HepG2 (cell line): ENCODE data around the gene SYS1. TPM values are rescaled to one million over a fixed set of nuclear protein-coding genes. Genes with fewer than 3 reads are reported as not detected.

Experiments used
- ASH2L ChIP-seq: fragments of 300-600, 200-600 bp; sonication (generic); IDR thresholded peaks from 2 replicates; pipeline ENCODE4 v1.7.0; 2017; ENCODE audit warnings: low read depth, mild to moderate bottlenecking, moderate library complexity, mixed read lengths, low read length; ENCODE audit not compliant: insufficient read length
- BHLHE40 ChIP-seq: IDR thresholded peaks from 2 replicates; pipeline ENCODE4 v1.6.1; 2011; ENCODE audit warnings: low read length, improper control_type of control experiment
- ELK4 ChIP-seq: sonication (generic); formaldehyde crosslinking; IDR thresholded peaks from 2 replicates; pipeline ENCODE4 v1.9.0; 2021; ENCODE audit warnings: missing genetic modification reagents, borderline replicate concordance
- HOXA5 ChIP-seq: sonication (generic); formaldehyde crosslinking; IDR thresholded peaks from 2 replicates; pipeline ENCODE4 v1.4.0; 2020; ENCODE audit warnings: missing genetic modification reagents
- IRF2 ChIP-seq: IDR thresholded peaks from 2 replicates; pipeline ENCODE4 v1.6.1; 2018; ENCODE audit warnings: missing genetic modification reagents, missing compliant biosample characterization
- KDM3A ChIP-seq: IDR thresholded peaks from 2 replicates; pipeline ENCODE4 v1.6.1; 2018; ENCODE audit warnings: low read depth, missing compliant biosample characterization
- MIER3 ChIP-seq: IDR thresholded peaks from 2 replicates; pipeline ENCODE4 v1.6.1; 2016; ENCODE audit warnings: missing compliant biosample characterization, borderline replicate concordance
- SIX1 ChIP-seq: sonication (generic); formaldehyde crosslinking; IDR thresholded peaks from 2 replicates; pipeline ENCODE4 v1.4.0; 2020; ENCODE audit warnings: missing genetic modification reagents, borderline replicate concordance
- THAP11 ChIP-seq: IDR thresholded peaks from 2 replicates; pipeline ENCODE4 v1.6.1; 2016; ENCODE audit warnings: missing biosample characterization, missing genetic modification reagents
- ZBTB44 ChIP-seq: sonication (generic); formaldehyde crosslinking; IDR thresholded peaks from 2 replicates; pipeline ENCODE4 v1.4.0; 2020; ENCODE audit warnings: missing genetic modification reagents
- ZFP36L2 ChIP-seq: sonication (generic); formaldehyde crosslinking; IDR thresholded peaks from 2 replicates; pipeline ENCODE4 v1.4.0; 2020; ENCODE audit warnings: missing genetic modification reagents
- ZNF142 ChIP-seq: sonication (generic); formaldehyde crosslinking; IDR thresholded peaks from 2 replicates; pipeline ENCODE4 v1.4.0; 2020; ENCODE audit warnings: missing genetic modification reagents
- ZNF44 ChIP-seq: sonication (generic); formaldehyde crosslinking; IDR thresholded peaks from 2 replicates; pipeline ENCODE4 v1.5.1; 2020; ENCODE audit warnings: mild to moderate bottlenecking, missing genetic modification reagents
- ZNF446 ChIP-seq: sonication (generic); formaldehyde crosslinking; IDR thresholded peaks from 2 replicates; pipeline ENCODE4 v1.5.0; 2020; ENCODE audit warnings: mild to moderate bottlenecking, missing genetic modification reagents
- ZNF737 ChIP-seq: sonication (generic); formaldehyde crosslinking; IDR thresholded peaks from 2 replicates; pipeline ENCODE4 v1.5.0; 2020; ENCODE audit warnings: missing genetic modification reagents, mild to moderate bottlenecking, borderline replicate concordance
- polyA plus RNA-seq, 8 experiments: library from polyadenylated mRNA; depleted of rRNA in 3 of 8; stranded (reverse) in 7 of 8; unstranded in 1 of 8; fragments of >200 nt; fragmentation: Illumina TruSeq in 4 of 8; extraction: Trizol in 4 of 8; gene quantifications; 2 replicates each; pipeline versions ENCODE4 v1.2.1 to v1.2.3, GENCODE V29; 2011 to 2016; ENCODE audit warnings: low read depth in 4 of 8, missing spikeins in 1 of 8, mixed read lengths in 1 of 8; ENCODE audit not compliant: insufficient read depth in 1 of 8
- total RNA-seq, 5 experiments: library from RNA; depleted of rRNA; stranded (reverse); fragments of >200 nt; fragmentation: Illumina TruSeq; extraction: Trizol; gene quantifications; 2 replicates each; pipeline ENCODE4 v1.2.3, GENCODE V29; 2016; ENCODE audit warnings: low read depth in 1 of 5
- TF ChIP-seq, protein P1 (sequence below): sonication (generic); formaldehyde crosslinking; IDR thresholded peaks from 2 replicates; pipeline ENCODE4 v1.9.0; 2022; ENCODE audit warnings: missing genetic modification reagents, mild to moderate bottlenecking, borderline replicate concordance

The SYS1 gene
- total and polyA plus RNA-seq, 2 of the 13 experiments (the other 11 are each of a cell fraction or from before 2014, with no cell fraction given), result 38.3 to 65.6 TPM

DNA sequence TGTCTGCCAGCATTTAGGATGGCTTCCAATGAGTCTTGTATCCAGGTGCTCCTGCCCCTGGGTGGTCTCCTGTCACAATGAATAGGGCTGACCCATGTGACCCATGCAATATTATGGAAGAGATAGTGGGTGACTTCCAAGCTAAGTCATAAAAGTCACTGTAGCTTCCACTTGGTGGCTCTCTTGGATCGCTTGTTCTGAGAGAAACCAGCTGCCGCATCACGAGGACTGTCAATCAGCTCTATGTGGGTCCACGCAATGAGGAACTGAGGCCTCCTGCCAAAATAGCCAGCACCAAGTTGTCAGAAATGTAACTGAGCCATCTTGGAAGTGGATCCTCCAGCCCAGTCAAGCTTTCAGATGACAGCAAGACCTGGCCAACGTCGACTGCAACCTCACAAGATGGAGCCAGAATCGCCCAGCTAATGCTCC lies 40.0 kb upstream of the SYS1 start (continued):
- TF ChIP-seq ELK4 (CRISPR knock-in tag) (no peak), KDM3A (CRISPR knock-in tag) (0 out of 2 replicates have a peak, but pooled peaks have one; percentile 57), THAP11 (CRISPR knock-in tag) (peak; percentile 59), ZNF142 (CRISPR knock-in tag) (0 out of 2 replicates have a peak, but pooled peaks have one; percentile 44), SIX1 (CRISPR knock-in tag) (peak; percentile 29; the same call in 1 of the 2 replicates), ZBTB44 (CRISPR knock-in tag) (no peak), ZNF446 (CRISPR knock-in tag) (no peak), ZFP36L2 (CRISPR knock-in tag) (peak; percentile 78; the same call in 1 of the 2 replicates), MIER3 (CRISPR knock-in tag) (0 out of 2 replicates have a peak, but pooled peaks have one; percentile 53), ZNF737 (CRISPR knock-in tag) (0 out of 2 replicates have a peak, but pooled peaks have one; percentile 8), BHLHE40 (0 out of 2 replicates have a peak, but pooled peaks have one; percentile 41), IRF2 (CRISPR knock-in tag) (peak; percentile 78; the same call in 1 of the 2 replicates), ZNF44 (CRISPR knock-in tag) (no peak), ASH2L (peak; percentile 48), HOXA5 (CRISPR knock-in tag) (peak; percentile 84)
- TF ChIP-seq, protein P1, sequence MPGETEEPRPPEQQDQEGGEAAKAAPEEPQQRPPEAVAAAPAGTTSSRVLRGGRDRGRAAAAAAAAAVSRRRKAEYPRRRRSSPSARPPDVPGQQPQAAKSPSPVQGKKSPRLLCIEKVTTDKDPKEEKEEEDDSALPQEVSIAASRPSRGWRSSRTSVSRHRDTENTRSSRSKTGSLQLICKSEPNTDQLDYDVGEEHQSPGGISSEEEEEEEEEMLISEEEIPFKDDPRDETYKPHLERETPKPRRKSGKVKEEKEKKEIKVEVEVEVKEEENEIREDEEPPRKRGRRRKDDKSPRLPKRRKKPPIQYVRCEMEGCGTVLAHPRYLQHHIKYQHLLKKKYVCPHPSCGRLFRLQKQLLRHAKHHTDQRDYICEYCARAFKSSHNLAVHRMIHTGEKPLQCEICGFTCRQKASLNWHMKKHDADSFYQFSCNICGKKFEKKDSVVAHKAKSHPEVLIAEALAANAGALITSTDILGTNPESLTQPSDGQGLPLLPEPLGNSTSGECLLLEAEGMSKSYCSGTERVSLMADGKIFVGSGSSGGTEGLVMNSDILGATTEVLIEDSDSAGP (CRISPR knock-in tag), result peak; percentile 49; the same call in 1 of the 2 replicates
